ENCODE measurements around the gene ASZ1.
A peak's percentile ranks its signal among the peaks of the same experiment; 100 is the strongest.

The ASZ1 gene

DNA sequence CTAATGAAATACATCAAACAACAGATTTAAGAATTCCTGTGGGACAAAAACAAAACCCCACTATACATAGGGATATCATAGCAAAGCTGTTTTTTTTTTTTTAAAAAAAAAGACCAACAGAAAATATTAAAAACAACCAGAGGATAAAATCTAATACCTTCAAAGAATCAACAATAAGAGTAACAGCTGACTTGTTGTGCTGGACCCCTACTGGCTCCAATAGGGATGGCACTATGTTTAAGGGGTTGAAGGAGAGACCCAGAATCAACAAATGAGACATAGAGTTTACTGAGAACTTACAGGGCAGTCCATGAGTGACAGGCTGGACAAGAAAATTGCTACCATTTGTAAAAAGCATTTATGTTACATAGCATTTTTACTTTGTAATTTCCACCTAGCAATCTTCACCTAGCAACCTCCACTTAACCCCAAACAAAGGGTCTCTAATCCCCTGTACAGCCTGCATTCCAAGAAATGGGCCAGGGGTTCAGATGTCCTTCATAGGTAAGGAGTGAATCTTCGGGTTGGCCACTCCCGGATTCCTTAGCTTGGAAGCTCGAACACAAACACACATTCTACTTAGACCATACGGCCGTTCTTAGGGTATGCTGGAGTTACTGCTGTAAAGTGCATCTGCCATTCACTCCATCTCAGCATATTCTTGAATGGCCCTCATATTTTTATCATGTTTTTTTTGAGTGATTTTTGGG is 25.8 kb downstream of the ASZ1 start:
- DNase-seq = peak; percentile 15

DNA sequence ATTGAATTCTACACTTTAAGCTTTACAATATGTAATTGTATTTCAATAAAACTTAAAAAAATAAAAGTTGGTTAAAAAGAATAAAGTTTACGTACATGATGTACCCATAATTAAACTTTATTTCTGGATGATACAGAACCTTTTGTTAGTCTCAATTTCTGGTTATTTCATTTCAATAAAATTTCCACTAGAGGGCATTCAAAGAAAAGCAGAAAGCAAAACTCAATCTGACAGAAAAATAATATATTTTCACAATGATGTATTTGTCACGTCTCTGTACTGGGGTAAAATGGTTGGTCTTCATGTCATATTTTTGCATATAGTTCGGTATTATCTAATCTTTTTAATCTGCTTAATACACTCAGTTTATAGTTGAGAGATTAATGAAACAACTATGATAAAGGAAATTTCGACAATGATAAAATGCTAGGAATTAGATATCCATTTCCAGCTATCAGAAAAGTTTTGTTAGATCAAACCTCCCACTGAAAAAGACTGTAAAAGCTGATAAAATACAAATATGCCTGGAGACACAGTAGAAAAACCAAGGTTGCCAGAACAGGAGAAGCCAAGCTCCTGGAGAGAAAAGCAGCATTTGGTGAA is 27.4 kb downstream of the ASZ1 start:
- no peak for DNase-seq

DNA sequence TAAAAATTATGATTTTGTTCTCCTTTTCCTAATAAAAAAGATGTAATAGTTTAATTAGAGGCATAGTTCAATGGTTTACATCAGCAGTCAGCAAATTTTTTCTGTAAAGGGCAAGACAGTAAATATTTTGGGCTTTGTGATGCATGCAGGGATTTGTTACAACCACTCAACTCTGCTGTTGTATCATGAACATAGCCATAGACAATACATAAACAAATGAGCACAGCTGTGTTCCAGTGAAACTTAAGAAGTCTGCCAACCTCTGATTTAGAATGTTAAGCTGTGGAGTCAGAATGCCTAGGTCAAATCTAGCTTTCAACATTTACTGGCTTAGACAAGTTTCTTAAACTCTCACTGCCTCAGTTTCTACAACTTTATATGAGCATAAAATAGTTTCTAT is 31.6 kb downstream of the ASZ1 start:
- no peak for DNase-seq

DNA sequence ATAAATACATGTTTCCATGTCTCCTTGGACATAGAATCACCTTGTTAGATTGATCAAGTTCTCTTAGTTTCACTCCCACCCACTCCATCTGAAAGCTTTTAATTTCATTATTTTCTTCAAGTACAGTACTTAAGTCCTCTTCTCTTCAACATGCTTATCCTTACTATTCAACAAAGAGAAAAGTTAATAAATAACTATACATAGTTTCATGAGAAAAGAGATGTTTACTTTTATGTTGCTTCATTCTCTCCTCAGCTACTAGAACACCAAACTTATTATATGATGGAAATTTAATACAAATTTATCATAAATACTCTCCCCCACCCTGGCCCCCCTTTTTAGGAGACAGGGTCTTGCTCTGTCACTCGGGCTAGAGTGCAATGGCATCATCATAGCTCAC is 33.5 kb downstream of the ASZ1 start:
- no peak for DNase-seq

DNA sequence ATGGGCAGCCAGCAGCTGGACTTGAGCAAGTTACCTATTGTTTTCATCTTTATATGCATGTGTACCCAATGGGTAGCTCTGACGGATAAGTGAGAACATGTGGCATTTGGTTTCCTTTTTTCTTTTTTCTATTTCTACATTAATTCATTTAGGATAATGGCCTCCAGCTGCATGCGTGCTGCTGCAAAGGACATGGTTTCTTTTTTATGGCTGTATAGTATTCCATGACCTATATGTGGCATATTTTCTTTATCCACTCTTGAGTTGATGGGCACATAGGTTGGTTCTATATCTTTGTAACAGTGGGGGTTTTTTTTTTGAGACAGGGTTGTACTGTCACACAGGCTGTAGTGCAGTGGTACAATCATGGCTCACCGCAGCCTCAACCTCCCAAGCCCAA is 37.4 kb downstream of the ASZ1 start:
- DNase-seq = no peak

DNA sequence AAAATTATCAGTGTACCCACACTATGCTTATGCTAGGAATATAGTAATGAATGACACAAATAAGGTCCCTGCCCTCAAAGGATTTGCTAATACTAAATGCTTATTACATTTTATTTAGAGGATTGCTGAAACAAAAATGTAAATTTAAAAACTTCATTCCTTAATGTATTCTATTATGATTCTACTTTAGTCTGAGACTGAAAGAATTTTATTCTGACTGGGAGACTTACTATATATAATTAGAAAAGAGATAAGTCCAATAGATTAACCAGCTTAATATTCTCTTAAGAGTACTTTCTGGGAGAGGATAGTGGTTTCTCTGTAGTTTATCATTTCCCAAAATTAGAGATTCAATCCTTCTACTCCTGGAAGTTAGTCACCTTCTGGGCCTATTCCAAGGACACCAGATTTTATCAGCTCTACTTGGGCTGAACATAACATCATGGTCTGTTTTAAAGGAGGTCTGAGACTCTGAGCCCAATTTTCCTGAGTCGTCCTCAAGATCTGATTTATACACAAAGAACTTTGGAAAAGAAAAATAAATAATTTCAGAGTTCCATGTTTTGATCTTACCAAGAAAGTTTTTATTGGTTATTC is 41.1 kb downstream of the ASZ1 start:
- peak; percentile 15 for DNase-seq

DNA sequence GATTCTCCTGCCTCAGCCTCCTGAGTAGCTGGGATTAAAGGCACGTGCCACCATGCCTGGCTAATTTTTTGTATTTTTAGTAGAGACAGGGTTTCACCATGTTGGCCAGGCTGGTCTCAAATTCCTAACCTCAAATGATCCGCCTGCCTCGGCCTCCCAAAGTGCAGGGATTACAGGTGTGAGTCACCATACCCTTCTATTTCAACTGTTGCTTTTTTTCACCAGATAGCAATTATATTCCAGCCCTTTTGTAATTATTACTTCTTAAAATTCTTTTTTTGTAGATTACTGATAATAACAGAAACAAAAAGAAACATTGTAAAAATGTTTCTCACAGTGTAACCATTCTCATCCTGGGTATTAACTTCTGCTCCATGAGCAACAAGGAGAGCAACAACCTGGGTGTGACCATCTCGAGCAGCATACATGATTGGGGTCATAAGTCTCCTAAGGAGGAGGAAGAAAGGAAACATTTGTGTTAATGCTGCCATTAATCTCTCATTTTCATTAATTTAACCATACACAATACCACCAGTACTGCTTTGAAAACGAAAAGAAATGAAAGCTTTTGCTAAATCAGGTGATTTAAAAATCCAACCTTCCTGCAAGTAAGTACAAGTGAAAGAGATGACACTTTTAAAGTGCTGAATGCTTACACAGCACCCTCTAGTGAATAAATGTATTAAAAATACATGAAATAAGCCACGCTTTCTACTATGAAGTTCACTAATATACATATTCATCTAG is 41.8 kb downstream of the ASZ1 start:
- peak; percentile 32 for DNase-seq

DNA sequence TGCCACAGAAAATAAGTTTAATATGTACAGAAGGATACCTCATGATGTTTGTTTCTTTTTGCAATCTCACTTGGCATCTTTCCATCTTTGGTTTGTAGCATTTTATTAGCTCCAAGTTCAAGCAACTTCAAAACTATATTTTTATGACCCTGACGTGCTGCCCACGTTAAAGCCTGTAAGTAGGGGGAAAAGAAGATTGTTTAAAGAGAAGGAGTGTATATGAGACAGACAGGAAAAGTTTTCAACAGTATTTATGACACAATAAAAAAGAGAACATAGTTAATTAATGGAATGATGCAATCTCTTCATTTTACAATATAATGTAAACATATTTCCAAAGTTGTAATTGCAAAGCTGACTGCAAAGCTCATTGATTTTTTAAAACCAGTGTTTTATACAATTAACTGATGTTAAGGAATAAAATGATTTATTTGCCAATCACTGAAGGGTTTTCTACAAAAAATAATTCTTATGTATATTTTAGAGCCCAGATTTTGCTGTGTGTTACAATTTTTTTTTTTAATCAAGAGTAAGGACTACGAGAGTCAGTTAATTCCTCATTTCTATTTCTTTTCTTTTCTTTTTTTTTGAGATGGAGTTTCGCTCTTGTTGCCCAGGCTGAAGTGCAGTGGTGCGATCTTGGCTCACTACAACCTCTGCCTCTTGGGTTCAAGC is 42.5 kb downstream of the ASZ1 start:
- no peak for DNase-seq

DNA sequence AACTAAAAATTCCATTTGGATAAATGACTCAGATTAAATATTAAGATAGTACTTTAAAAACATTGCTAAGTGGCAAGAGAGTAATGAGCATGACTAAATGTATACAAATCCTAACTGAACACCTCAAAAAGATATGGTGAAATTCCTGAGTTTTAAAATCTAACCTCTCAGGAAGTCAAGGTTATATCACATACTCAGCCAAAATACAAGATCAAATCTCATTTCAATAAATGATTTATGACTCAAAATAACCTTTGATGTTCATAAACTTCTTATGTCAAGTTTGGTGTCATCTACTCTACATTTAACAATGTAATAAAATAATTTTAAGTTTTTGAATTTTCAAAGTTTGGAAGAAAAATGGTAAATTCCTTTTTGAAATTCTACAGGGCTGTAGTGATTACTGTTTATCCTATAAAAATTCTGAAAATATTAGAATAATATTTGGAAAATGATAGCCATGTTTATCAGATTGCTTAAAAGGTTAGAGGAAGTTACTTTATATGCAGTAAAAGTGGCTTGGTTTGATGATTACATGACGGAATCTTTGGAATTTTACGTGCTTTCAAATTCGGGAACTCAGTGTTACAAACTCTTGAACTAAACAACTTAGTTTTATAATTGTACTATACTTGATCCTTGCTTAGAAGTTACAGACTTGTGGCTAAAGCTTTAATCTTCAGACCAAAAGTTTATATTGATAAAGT is 43.7 kb downstream of the ASZ1 start:
- DNase-seq = no peak

DNA sequence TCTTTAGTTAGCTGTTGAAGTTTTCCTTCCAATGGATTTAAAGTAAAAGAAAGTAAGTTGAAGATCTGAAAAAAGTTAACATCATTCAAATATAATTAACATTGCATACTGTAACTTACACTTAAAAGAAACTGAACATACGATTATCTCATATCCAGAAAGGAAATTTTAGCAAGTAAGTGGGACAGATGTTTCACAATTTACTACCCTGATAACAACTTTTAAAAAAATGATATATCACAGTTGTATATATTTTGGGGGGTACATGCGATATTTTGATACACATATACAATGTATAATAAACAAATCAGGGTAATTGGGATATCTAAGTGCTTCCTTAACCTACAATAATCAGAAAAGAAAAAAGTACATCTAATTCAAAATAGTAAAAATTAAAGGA is 44.2 kb downstream of the ASZ1 start:
- DNase-seq = no peak

DNA sequence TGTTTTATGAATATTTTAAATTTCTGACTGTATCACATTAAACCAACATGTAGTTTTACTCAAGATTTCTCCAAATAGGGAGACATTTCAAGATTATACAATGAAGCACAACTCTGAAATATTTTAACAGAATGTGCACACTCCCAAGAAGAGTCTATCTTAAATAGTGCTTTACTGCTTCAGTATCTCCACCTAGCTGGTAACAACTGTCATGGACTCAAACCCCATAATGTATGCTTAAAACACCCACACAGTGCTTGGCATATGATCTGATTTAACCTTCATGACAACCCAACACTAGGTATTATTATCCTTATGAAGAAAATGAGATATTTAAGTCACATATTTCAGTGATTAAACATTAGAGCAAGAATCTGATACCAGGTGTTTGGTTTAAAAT is 45.9 kb downstream of the ASZ1 start:
- DNase-seq = no peak

DNA sequence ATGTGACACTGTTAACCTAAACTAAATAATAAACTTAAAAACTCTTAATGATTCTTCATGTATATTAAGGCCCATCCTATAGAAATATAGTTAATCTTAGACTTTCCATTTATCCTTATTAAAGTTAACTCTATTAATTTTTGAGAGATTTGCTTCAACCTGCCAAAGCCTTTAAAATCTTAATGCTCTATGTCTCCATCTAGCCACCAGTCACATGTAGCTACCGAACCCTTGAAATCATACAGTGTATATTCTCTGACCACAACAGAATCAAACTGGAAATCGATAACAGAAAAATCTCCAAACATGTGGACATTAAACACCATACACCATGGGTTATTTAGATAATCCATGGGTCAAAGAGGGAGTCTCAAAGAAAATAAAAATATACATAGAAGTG is 51.9 kb downstream of the ASZ1 start:
- DNase-seq = no peak

DNA sequence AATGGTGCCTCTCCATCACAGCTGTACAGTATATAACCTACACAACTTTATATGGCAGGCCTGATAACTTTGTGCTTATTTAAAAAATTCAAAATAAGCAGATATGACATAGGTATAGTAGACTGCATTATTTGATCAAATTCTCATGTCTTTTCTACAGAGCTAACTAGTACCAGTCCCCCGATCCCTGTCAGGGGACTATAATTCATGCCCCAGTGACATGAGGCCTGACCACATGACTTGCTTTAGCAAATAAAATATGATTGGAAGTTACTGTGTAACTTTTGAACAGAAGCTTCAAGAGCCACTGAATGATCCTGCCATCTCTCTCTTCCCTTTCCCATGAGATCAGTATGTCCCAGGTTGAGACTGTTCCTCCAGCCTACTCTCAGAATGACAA is 55.2 kb downstream of the ASZ1 start:
- DNase-seq = no peak

DNA sequence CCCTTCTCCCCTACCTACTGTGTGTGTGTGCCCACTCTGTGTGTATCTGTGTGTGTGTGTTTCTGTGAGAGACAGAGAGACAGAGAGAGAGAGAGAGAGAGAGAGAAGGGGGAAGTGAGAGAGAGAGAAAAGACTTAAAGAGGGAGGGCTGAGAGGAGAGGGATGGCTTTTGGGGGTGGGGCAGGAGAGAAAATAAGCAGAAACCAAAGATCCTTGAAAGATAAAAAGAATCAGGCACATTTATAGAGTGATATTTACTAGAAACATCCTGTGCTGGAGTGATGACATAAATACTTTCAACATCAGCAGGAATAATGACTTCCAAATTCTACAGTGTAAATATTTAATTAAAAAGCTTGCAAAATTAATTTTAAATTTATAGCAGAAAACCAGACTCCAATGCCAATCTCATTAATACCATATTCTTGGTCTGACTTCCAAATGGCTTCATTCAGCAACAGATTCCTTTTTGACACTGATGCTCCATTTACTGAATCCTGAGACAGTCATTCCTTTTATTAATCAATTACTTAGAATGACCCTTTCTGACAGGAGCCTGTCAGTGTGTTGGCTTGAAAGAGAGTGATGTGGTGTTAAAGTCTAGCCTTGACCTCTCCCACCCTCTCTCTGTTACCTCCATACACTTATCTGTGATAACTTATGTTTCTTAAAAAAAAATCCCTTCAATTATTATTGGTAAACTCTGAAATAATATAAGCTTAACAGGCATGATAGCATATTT is 62.8 kb downstream of the ASZ1 start:
- DNase-seq = no peak

DNA sequence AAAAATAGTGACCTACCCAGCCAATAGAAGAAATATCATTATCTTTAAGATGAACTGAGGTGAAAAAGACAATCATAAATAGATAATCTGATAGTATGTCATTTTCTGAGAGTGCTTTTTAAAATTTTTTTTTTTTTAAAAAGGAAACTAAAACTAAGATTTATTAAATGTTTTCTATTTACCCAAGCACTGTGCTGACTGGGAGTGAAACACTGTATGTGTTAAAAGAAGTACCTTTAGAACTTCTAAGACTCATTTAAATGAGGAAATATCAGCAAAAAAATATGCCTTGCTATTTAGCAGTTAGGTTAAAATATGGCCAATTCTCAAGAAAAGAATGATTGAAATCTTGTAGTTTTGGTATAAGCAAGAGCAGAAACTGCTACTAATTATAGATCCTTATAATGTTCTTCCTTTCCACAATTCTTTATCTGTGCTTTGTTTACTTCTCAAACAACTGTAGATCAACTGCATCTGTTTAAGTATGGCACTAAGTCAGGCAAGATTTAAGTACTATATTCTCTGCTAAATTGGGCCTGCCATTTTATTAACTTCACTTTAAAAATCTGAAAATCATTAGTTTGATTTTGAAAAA is 64.9 kb downstream of the ASZ1 start:
- no peak for DNase-seq

DNA sequence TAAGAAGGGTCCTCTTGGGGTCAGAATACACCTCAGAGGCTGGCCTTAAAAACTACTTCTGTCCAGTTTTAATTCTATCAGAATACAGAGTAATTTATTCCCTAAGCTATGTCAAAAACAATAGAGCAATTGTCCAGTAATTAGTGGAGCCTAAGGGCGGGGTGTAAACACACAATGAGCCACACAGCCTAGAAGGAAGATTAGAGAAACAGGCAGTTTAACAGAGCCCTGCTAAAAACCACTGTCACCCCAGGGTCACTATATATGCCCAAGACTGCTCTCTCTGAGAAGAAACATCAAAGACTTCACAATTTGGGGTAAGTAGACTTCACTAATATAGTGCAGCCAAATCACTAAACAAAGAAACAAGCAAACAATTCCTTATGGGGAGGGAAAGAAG is 77.3 kb downstream of the ASZ1 start:
- DNase-seq = no peak

DNA sequence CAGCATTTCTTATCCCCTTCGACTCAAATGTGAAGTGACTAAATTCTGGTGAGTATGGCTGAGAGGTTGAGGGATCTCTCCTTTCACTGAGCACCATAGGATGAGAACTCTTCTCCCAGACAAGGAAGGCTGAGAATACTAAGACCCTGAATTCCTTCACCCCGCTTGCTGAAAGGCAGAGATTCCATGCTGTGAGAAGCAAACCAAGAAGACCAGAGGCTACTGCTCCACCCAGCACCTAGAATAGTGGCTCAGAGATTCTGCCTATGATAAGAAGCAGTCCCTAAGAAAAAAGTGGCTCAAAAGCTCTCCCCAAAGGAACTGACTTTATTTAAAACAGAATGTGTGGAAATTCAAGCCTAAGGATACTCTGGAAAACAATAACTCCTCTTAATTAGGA is 77.7 kb downstream of the ASZ1 start:
- no peak for DNase-seq

DNA sequence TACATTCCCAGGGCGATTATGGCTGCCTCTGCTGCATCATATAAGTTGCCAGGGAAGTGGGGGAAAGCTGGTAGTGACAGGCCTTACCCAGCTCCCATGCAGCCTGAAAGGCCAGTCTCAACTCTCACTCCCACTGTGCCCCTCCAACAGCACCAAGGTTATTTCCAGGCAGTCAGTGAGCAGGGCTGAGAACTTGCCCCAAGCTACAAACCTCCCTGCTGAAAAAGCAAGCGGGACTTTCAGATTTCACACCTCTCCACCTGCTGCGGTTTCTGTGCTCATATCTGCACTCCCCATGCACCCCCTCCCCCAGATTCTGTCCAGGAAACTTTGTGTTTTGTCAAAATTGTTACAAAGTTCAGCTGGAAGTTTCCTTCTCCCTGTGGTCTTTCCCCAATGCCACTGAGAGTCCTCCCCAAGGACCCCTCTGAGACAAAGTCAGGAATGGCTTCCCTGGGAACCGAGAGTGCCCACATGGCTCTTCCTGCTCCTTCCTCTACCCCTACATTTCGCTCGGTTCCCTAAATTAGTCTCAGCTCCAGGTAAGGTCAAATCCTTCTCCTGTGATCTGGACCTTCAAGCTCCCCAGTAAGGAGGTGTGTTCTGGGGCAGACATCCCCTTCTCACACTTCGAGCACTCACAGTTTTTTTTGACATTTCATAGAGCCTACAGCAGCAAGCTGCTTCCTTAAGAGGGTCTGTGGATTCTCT is 79.2 kb downstream of the ASZ1 start:
- no peak for DNase-seq

DNA sequence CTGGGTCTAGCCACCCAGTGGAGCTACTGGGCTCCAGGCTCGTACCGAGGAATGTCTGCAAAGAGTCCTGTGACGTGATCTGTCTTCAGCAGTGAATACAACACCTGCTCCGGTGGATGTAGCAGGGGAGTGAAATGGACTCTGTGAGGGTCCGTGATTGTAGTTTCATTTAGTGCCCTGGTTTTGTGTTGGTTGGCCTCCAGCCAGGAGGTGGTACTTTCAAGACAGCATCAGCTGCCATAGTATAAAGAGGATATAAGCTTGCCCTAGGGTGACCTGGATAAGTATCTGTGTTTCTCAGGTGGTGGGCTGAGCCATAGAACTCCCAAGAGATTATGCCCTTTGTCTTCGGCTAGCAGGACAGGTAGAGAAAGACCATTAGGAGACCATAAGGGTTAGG is 79.8 kb downstream of the ASZ1 start:
- no peak for DNase-seq

DNA sequence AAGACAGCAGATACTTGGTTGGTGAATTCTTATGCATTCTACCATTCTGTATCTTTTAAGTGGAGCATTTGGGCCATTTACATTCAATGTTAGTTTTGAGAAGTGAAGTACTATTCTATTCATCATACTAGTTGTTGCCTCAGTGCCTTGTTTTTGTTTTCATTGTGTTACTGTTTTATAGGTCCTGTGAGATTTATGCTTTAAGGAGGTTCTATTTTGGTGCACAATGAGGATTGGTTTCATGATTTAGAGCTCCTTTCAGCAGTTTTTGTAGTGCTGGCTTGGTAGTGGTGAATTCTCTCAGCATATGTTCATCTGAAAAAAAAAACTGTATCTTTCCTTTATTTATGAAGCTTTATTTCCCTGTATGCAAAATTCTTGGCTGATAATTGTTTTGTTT is 81.1 kb downstream of the ASZ1 start:
- no peak for DNase-seq

DNA sequence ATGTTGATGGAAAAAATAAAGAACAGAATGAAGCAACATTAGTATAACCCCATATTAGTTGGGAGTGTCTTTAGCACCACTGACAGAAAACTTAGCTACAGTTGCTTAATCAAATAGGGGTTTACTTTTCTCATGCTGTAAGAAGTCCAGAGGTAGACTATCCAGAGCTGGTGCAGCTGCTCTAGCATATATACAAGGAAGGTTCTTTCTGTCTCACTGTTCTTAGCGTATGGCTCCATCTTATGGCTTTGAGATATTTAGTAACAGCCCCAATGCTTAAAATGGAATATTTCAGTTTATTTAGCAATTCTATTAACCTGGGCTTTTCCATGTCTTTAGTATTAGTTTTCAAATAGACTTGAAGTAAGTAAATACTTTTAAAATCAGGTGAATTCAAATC is 89.3 kb downstream of the ASZ1 start:
- no peak for DNase-seq
